ENCODE results near the gene RFPL2.

DNA sequence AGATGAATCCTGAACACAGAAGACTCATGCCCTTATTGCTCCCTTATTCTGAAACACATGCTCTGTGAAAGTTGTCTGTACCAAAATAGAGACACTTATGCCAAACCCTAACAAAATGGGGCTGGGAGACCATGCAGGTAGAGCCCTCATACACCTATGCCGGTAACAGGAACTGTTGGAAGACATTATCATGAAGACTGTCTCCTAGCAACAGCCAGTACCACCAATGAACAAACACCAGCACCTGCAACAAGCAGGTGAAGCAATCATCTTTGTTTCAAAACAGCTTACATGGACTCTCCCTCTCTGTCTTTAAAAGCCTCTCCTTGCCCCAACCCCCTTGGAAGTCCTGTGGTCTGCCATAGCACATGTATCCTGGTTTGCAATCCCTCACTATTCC, 33.0 kb upstream of the RFPL2 start:
- TF ChIP-seq, protein P1, sequence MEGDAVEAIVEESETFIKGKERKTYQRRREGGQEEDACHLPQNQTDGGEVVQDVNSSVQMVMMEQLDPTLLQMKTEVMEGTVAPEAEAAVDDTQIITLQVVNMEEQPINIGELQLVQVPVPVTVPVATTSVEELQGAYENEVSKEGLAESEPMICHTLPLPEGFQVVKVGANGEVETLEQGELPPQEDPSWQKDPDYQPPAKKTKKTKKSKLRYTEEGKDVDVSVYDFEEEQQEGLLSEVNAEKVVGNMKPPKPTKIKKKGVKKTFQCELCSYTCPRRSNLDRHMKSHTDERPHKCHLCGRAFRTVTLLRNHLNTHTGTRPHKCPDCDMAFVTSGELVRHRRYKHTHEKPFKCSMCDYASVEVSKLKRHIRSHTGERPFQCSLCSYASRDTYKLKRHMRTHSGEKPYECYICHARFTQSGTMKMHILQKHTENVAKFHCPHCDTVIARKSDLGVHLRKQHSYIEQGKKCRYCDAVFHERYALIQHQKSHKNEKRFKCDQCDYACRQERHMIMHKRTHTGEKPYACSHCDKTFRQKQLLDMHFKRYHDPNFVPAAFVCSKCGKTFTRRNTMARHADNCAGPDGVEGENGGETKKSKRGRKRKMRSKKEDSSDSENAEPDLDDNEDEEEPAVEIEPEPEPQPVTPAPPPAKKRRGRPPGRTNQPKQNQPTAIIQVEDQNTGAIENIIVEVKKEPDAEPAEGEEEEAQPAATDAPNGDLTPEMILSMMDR (IDR thresholded peaks at IDR 0.05), result no peak
- TF ChIP-seq POLR2A (IDR thresholded peaks at IDR 0.05), result no peak
